ENCODE measurements around the gene MAD1L1. TPM values are rescaled to one million over a fixed set of nuclear protein-coding genes. Genes with fewer than 3 reads are reported as not detected.

The MAD1L1 gene
- total and polyA plus RNA-seq, 2 of the 8 experiments (the other 6 are each of a cell fraction or from before 2014, with no cell fraction given) = 40.4 to 44.6 TPM

DNA sequence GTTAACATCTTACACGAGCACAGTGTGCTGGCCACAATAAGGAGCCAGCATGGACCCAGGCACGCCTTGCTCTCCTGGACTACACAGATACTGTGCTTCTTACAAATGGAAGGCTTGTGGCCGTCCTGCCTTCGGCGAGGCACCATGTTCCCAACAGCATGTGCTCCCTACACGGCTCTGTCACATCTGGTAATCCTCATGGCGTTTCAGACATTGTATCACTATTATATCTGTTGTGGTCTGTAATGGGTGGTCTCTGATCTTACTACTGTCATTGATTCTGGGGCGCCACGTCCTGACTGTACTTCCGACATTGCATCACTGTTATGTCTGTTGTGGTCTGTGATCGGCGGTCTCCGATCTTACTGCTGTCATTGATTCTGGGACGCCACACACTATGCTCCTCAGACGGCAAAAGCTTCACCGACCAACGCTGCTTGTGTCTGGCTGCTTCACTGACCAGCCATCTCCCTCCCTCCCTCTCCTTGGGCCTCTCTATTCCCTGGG lies 195.4 kb downstream of the MAD1L1 start:
- POLR2A ChIA-PET (ENCODE audit: partially characterized antibody) = no interaction called here
- no peak overlapping the region for H3K27ac ChIP-seq (ENCODE audit: low read depth, low read length)
- H3K18ac ChIP-seq (ENCODE audit: extremely low read depth, low read length) = no peak overlapping the region
- no peak overlapping the region for H4K5ac ChIP-seq (ENCODE audit: insufficient read length, low read depth, low read length)
- H3K79me1 ChIP-seq (ENCODE audit: low read depth, low read length) = peaks cover 4% of the 10 kb centered on the region; the same call in 1 of the 2 replicates
- no peak overlapping the region for H3K4me2 ChIP-seq (ENCODE audit: insufficient read depth in 1 of 2, low read depth in 2 of 2, low read length in 2 of 2)
- H4K20me1 ChIP-seq (replicated peaks in 1 of 2; ENCODE audit: control insufficient read depth in 1 of 2, insufficient read depth in 2 of 2, low read length in 2 of 2) = peaks cover 4 to 7% of the 10 kb centered on the region in 2 experiments
- H4K91ac ChIP-seq (replicated peaks; ENCODE audit: insufficient read length, low read length) = no peak overlapping the region
- H3K4me3 ChIP-seq (ENCODE audit: extremely low read depth in 1 of 4, insufficient read depth in 2 of 4, low read depth in 3 of 4, low read length in 4 of 4) = no peak overlapping the region
- CTCF ChIA-PET (ENCODE audit: partially characterized antibody) = interaction anchor here (0.7 to 1.3 kb wide), 4 partner anchors 10 to 458 kb away, joined by 3 to 8 read pairs (median 4); no protein-coding TSS in a partner anchor
- no peak overlapping the region for H4K8ac ChIP-seq (ENCODE audit: extremely low read depth, insufficient read depth, low read length)
- FAIRE-seq = no peak
- 0 out of 2 replicates have a peak overlapping the region, but pooled peaks have one; percentile 9 for H2BK5ac ChIP-seq (ENCODE audit: low read depth, low read length)
- peaks cover 0 to under 1% (median 0%) of the 10 kb centered on the region in 4 experiments; a peak in 1 of 8 replicates for H3K36me3 ChIP-seq (ENCODE audit: control insufficient read depth in 2 of 4, insufficient read depth in 4 of 4, low read length in 3 of 4)
- H3K4me1 ChIP-seq (replicated peaks in 1 of 4; ENCODE audit: control insufficient read depth in 3 of 4, insufficient read depth in 4 of 4, low read length in 3 of 4) = peaks cover 0 to 7% (median 4%) of the 10 kb centered on the region in 4 experiments; a peak in 5 of 7 replicates
- no peaks in the 10 kb centered on the region for H3K9me3 ChIP-seq (ENCODE audit: insufficient read depth in 2 of 2, low read depth in 1 of 2, low read length in 1 of 2)
- 92% methylated on average over 17 of the region's 17 CpGs; no CpG with 5 or more reads in 1 of the 2 experiments for WGBS, 2 experiments (ENCODE audit: extremely low coverage in 1 of 2, insufficient coverage in 1 of 2, insufficient read length in 1 of 2, insufficient replicate concordance in 2 of 2, low coverage in 1 of 2, low lambda C conversion rate in 2 of 2, missing lambda C conversion rate in 1 of 2)
- TF ChIP-seq, protein P1, sequence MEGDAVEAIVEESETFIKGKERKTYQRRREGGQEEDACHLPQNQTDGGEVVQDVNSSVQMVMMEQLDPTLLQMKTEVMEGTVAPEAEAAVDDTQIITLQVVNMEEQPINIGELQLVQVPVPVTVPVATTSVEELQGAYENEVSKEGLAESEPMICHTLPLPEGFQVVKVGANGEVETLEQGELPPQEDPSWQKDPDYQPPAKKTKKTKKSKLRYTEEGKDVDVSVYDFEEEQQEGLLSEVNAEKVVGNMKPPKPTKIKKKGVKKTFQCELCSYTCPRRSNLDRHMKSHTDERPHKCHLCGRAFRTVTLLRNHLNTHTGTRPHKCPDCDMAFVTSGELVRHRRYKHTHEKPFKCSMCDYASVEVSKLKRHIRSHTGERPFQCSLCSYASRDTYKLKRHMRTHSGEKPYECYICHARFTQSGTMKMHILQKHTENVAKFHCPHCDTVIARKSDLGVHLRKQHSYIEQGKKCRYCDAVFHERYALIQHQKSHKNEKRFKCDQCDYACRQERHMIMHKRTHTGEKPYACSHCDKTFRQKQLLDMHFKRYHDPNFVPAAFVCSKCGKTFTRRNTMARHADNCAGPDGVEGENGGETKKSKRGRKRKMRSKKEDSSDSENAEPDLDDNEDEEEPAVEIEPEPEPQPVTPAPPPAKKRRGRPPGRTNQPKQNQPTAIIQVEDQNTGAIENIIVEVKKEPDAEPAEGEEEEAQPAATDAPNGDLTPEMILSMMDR (IDR thresholded peaks at IDR 0.05; ENCODE audit: control extremely low read depth in 1 of 3, insufficient read depth in 1 of 3, low read depth in 1 of 3, low read length in 3 of 3) = no peak
- TF ChIP-seq NANOG (IDR thresholded peaks at IDR 0.05; ENCODE audit: insufficient read depth, low read depth, low read length, poor library complexity, severe bottlenecking) (no peak), CHD1 (IDR thresholded peaks at IDR 0.05; ENCODE audit: low read depth, low read length) (no peak), CBX5 (IDR thresholded peaks at IDR 0.05; ENCODE audit: low read depth, low read length) (no peak), SUZ12 (IDR thresholded peaks at IDR 0.05; ENCODE audit: low read length) (no peak)
- no peak overlapping the region for H2AFZ ChIP-seq (ENCODE audit: low read length)
- no peaks in the 10 kb centered on the region; the same call in 1 of the 2 replicates for H3K23me2 ChIP-seq (ENCODE audit: low read depth, low read length)
- no peak overlapping the region for H2BK12ac ChIP-seq (ENCODE audit: low read depth, low read length)
- no peaks in the 10 kb centered on the region; a peak in 1 of 4 replicates for H3K79me2 ChIP-seq (ENCODE audit: control insufficient read depth in 1 of 2, insufficient read depth in 2 of 2, low read length in 2 of 2)
- no peak for DNase-seq (ENCODE audit: low read depth in 1 of 2, low spot score in 2 of 2)
- no peaks in the 10 kb centered on the region for H3K27me3 ChIP-seq (replicated peaks in 1 of 4; ENCODE audit: control insufficient read depth in 3 of 4, extremely low read depth in 1 of 4, insufficient read depth in 3 of 4, low read length in 3 of 4)
- no peak overlapping the region for H3K9ac ChIP-seq (replicated peaks in 1 of 4; ENCODE audit: extremely low read depth in 1 of 4, low read depth in 3 of 4, low read length in 3 of 4)
- no peak overlapping the region for H2BK20ac ChIP-seq (ENCODE audit: low read length)
- H3K56ac ChIP-seq (replicated peaks; ENCODE audit: insufficient read length, low read depth, low read length) = no peak overlapping the region
- no peak overlapping the region for H3K14ac ChIP-seq (ENCODE audit: insufficient read length)
- no peak overlapping the region for H2AK5ac ChIP-seq (ENCODE audit: low read depth, low read length)
- no peak overlapping the region for H3K23ac ChIP-seq (ENCODE audit: insufficient read length)
- no peak overlapping the region for H2BK120ac ChIP-seq (replicated peaks; ENCODE audit: low read depth, low read length)
- no peak overlapping the region for H3K4ac ChIP-seq (replicated peaks; ENCODE audit: insufficient read length, low read depth, low read length)
- H2BK15ac ChIP-seq (ENCODE audit: low read length) = no peak overlapping the region
